ENCODE data around the gene ACAD8. TPM values are rescaled to one million over a fixed set of nuclear protein-coding genes. Genes with fewer than 3 reads are reported as not detected.
"Not testable (repeated sequence)": the region's sequence is repeated elsewhere in the genome, so short reads cannot be mapped to it uniquely, and the experiment has no call there.

ACAD8 gene
- total RNA-seq, 1 donor from 2014 or later, result 26.0 TPM

DNA sequence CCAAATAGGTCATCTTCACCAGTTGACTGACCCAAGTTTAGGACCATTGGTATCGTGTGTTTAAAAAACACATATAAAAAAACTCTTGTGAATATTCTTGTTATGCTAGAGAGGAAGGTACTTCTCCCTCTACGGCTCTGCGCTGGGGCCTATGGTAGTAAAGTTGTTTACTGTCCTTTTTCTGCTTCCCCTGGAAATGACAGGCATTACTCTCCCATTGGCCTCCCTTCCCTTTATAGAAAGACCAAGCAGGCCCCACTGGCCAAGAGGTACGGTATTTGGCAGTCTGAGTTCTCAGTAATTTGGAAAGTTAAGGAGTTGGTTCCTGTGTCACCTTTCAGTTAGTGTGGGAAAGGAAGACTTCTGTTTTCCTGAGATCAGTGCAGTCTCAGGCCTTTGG lies 6.7 kb upstream of the ACAD8 start:
- H3K4me1 Mint-ChIP-seq, result peaks cover 7% of the 10 kb centered on the region
- no peak overlapping the region for H3K27ac Mint-ChIP-seq
- peaks cover 48% of the 10 kb centered on the region for H3K36me3 Mint-ChIP-seq (ENCODE audit: low read depth)
- H3K27me3 Mint-ChIP-seq, result no peaks in the 10 kb centered on the region
- H3K9me3 Mint-ChIP-seq, result no peaks in the 10 kb centered on the region
- DNase-seq, result no peak
- intact Hi-C loops (cut with micrococcal nuclease), result no loop called here
- H3K4me3 Mint-ChIP-seq, result no peak overlapping the region

DNA sequence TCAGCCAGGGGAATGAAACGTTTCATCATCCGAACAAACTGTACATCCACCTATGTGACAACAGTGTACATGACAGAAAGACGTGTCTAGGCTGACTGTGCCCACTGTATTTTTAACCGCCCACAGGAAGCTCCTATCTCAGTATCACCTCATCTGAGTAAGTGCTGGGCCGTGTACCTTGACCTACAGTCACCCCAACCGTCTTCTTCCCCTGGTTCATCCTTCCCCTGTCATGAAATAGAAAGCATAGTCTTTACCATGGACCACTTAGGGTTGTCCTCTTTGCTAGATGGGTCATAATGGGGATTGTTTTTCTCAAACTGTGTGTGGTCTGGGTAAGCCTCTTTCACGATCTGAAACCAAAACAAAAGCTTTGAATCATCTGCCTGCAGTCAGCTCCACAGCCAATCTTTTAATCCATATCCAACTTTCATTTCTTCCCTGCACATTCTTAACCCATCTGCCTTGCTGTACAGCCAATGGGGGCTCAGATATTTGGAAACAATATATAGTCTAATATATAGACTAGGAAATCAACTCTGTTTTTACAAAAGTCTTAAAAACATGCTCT lies 4.4 kb upstream of the ACAD8 start:
- Mint-ChIP-seq H3K9me3 (no peaks in the 10 kb centered on the region), H3K27me3 (no peaks in the 10 kb centered on the region), H3K27ac (peak overlapping the region; percentile 35), H3K4me1 (peaks cover 16% of the 10 kb centered on the region), H3K4me3 (no peak overlapping the region), H3K36me3 (ENCODE audit: low read depth) (peaks cover 35% of the 10 kb centered on the region)
- DNase-seq, result no peak
- intact Hi-C loops (cut with micrococcal nuclease), result no loop called here

DNA sequence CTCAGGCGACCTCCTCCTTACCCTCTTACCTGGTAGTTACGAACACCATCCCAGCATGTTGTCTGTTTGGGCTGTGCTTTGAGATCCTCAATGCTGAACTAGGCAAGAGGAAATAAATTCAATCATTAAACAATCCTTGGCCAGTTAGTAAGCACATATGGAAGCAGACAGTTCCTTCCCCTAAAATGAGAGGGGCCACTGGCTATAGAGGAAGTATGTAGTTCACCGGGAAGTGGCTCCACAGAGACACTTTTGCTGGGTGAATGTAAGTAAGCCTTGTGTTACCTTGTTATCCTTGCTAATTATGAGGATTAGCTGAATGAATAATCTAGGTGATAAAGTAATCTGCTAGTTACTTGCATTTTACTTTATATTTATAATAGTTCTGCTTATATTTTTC lies 3.1 kb upstream of the ACAD8 start:
- DNase-seq, result no peak
- H3K9me3 Mint-ChIP-seq, result no peaks in the 10 kb centered on the region
- intact Hi-C loops (cut with micrococcal nuclease), result no loop called here
- peaks cover 24% of the 10 kb centered on the region for H3K4me1 Mint-ChIP-seq
- no peak overlapping the region for H3K27ac Mint-ChIP-seq
- H3K36me3 Mint-ChIP-seq (ENCODE audit: low read depth), result peaks cover 26% of the 10 kb centered on the region
- no peaks in the 10 kb centered on the region for H3K27me3 Mint-ChIP-seq
- no peak overlapping the region for H3K4me3 Mint-ChIP-seq

DNA sequence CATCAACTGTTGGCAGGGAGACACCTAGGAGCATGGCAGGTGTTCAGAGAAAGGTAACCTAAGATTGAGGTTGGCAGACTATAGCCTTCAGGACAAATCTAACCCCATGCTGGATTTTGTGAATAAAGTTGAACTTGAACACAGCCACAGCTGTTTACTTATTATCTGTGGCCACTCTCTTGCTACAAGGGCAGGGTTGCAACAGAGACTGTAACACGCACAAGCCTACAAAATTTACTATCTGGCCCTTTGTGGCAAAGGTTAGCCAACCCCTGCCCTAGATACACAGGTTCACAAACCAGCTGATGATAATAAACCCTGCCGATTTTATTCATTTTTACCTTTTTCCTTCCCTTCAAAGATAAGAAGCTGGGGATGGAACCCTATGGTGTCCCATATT lies 2.7 kb upstream of the ACAD8 start:
- Mint-ChIP-seq H3K9me3 (no peaks in the 10 kb centered on the region), H3K27ac (no peak overlapping the region), H3K36me3 (ENCODE audit: low read depth) (peaks cover 26% of the 10 kb centered on the region), H3K4me1 (peaks cover 27% of the 10 kb centered on the region), H3K27me3 (no peaks in the 10 kb centered on the region), H3K4me3 (no peak overlapping the region)
- no peak for DNase-seq
- intact Hi-C loops (cut with micrococcal nuclease), result no loop called here

DNA sequence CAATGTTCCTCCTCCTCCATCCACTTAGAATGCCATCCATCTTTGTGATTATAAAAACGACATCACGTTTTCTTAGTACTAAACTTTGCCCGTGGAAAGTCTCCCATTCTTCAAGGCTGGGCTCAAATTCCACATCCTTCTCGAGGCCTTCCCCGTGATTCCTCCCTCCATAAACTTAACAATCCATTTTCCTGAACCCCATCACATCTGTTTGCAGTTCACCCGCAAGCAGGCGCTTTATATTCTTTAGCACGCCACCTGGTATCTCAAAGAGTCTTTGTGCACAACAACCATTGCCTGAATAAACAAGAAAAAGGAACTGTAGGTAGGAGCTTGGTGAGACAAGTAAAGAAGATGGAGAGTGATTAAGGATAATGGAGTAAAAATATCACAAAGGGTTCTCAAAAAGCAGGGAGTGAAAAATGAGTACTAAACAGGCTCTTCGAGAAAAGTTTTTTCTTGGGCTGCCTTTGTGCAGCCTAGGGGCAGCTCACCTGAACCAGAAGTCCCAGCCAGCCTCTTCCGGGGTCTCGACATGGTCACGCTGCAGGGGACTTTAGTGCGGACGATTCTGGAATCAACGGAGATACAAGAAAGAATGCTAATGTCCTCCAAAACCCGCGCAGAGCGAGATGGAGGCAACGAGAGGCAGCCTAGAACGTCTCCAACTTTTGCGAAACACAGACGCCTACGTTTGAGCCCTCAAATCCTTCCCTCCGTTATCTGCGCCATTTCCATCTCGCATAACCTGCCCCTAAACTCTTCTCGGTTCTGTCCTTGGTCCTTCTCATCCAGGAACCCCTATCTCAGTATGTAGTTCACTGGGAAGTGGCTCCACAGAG lies 801 bp upstream of the ACAD8 start:
- peak; percentile 79 for DNase-seq
- Mint-ChIP-seq H3K36me3 (ENCODE audit: low read depth) (peaks cover 18% of the 10 kb centered on the region), H3K27ac (peak overlapping the region; percentile 88), H3K4me1 (peaks cover 27% of the 10 kb centered on the region), H3K4me3 (peak overlapping the region; percentile 94), H3K9me3 (no peaks in the 10 kb centered on the region), H3K27me3 (no peaks in the 10 kb centered on the region)
- intact Hi-C loops (cut with micrococcal nuclease), result loop anchor here (1.0 kb wide), 3 partner anchors 23 to 79 kb away; partner anchors contain the start of genes GLB1L2 and VPS26B

DNA sequence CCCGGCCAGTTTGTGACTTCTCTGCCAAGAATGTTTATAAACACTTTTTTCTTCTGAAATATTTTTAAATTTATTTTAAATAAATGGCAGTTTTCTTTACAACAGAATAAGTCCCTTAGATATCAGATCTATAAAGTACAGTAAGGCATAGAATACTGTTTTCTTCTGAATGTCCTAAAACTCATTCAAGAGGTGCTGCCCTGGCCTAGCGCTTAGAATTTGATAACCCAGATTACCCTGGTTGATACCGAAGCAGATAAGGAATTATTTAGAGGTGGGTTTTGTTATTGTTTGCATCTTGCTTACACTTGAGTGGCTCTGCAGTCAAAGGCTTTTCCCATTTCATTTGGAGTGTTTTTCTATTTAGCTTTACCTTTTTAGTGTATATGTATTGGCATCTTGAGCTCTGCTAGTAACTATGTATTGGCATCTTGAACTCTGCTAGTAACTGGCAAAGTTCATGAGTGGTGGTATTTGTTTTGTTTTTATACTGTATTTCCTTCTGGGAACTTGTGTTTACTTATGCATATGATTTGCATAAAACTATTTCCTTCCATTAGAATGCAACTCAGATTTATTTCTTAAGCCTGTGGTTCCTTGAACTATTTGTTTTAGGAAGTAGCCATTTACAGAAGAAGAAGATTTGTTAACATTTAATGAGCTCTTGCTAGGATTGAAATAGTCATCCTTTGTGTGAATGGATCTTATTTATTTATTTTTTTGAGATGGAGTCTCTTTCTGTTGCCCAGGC lies 1.2 kb downstream of the ACAD8 start:
- DNase-seq, result no peak
- H3K36me3 Mint-ChIP-seq (ENCODE audit: low read depth), result peaks cover 11% of the 10 kb centered on the region
- H3K4me1 Mint-ChIP-seq, result peaks cover 26% of the 10 kb centered on the region
- intact Hi-C loops (cut with micrococcal nuclease), result loop anchor here (1.0 kb wide), 1 partner anchor 8 kb away; no protein-coding TSS in a partner anchor
- H3K9me3 Mint-ChIP-seq, result no peaks in the 10 kb centered on the region
- peak overlapping the region; percentile 94 for H3K4me3 Mint-ChIP-seq
- H3K27me3 Mint-ChIP-seq, result no peaks in the 10 kb centered on the region
- no peak overlapping the region for H3K27ac Mint-ChIP-seq

DNA sequence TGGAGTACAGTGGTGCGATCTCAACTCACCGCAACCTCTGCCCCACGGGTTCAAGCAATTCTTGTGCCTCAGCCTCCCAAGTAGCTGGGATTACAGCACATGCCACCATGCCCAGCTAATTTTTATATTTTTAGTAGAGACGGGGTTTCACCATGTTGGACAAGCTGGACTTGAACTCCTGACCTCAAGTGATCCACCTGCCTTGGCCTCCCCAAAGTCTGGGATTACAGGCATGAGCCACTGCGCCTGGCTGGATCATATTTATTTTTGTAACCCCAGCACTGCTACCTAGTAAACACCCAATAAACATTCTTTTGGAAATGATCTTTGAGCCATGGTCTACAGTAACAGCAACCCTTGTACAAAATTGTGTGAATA lies 1.8 kb downstream of the ACAD8 start:
- H3K9me3 Mint-ChIP-seq; H3K27ac Mint-ChIP-seq; intact Hi-C loops (cut with micrococcal nuclease); H3K27me3 Mint-ChIP-seq; DNase-seq; H3K4me3 Mint-ChIP-seq: not testable (repeated sequence)
- H3K4me1 Mint-ChIP-seq, result peaks cover 27% of the 10 kb centered on the region
- peaks cover 16% of the 10 kb centered on the region for H3K36me3 Mint-ChIP-seq (ENCODE audit: low read depth)

DNA sequence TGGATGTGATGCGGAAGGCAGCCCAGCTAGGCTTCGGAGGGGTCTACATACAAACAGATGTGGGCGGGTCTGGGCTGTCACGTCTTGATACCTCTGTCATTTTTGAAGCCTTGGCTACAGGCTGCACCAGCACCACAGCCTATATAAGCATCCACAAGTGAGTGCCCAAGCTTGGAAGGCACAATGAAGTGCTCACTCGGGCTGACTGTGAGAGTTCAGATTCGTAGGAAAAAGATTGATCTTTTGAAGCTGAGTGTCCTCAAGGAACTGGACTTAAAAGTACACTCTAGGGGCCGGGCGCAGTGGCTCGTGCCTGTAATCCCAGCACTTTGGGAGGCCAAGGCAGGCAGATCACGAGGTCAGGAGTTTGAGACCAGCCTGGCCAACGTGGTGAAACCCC lies 3.7 kb downstream of the ACAD8 start:
- Mint-ChIP-seq H3K27ac (no peak overlapping the region), H3K4me1 (peaks cover 26% of the 10 kb centered on the region), H3K4me3 (no peak overlapping the region), H3K9me3 (no peaks in the 10 kb centered on the region), H3K36me3 (ENCODE audit: low read depth) (peaks cover 29% of the 10 kb centered on the region), H3K27me3 (no peaks in the 10 kb centered on the region)
- no peak for DNase-seq
- intact Hi-C loops (cut with micrococcal nuclease), result no loop called here

DNA sequence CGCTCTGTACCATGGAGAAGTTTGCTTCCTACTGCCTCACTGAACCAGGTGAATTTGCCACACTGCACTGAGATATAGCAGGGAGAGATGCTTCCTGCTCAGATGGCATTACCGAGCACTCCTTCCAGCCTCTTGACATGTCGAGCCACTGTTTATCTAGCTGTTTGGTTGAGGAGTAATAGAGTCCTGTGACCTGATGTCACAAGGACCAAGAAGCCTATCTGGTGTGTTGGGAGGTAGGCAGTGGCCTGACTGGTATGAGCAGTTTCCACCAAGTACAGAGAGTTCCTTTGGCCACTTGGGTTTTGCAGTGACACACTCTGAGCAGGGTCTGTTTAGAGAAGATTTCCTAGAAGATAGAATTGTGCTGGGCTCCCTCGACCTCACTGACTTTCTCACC lies 5.2 kb downstream of the ACAD8 start:
- no peak for DNase-seq
- intact Hi-C loops (cut with micrococcal nuclease), result no loop called here
- Mint-ChIP-seq H3K9me3 (no peaks in the 10 kb centered on the region), H3K4me1 (peaks cover 22% of the 10 kb centered on the region), H3K27me3 (no peaks in the 10 kb centered on the region), H3K27ac (no peak overlapping the region), H3K4me3 (no peak overlapping the region), H3K36me3 (ENCODE audit: low read depth) (peaks cover 35% of the 10 kb centered on the region)

DNA sequence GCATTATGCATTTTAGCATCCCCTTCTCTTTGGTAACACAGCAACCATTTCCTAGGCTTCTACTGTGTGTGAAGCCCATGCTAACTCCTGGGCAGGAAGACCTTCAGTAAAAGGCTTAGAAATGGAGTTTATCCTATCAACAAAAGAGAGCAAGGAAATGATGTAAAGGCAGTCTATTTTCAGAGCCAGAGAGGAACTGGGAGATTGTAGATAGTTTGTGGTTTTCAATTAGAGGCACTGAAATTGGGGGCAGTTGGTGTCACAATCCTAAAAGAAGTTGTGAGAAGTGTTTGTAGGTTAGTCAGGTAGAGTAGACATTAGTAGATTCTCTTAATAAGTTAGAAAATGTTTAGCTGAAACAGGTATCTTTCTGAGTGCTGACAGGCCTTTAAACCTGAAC lies 7.1 kb downstream of the ACAD8 start:
- H3K27ac Mint-ChIP-seq, result no peak overlapping the region

DNA sequence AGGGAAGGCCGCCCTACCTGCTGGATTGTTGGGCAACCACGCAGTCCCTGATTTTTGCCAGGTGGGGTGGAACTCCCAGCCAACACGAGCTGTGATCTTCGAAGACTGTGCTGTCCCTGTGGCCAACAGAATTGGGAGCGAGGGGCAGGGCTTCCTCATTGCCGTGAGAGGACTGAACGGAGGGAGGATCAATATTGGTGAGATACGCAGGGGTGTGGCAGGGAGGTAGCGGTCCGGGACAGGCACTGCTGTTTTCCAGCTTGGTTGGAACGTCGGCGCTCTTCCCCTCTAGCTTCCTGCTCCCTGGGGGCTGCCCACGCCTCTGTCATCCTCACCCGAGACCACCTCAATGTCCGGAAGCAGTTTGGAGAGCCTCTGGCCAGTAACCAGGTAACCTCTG lies 7.6 kb downstream of the ACAD8 start:
- H3K27me3 Mint-ChIP-seq, result no peaks in the 10 kb centered on the region
- no peak overlapping the region for H3K27ac Mint-ChIP-seq
- H3K4me3 Mint-ChIP-seq, result no peak overlapping the region
- peaks cover 38% of the 10 kb centered on the region for H3K36me3 Mint-ChIP-seq (ENCODE audit: low read depth)
- intact Hi-C loops (cut with micrococcal nuclease), result no loop called here
- no peak for DNase-seq
- H3K9me3 Mint-ChIP-seq, result no peaks in the 10 kb centered on the region
- peaks cover 10% of the 10 kb centered on the region for H3K4me1 Mint-ChIP-seq

More for the DNA sequence above, 7.1 kb downstream of the ACAD8 start:
- no peaks in the 10 kb centered on the region for H3K9me3 Mint-ChIP-seq
- H3K4me1 Mint-ChIP-seq, result peaks cover 11% of the 10 kb centered on the region
- H3K36me3 Mint-ChIP-seq (ENCODE audit: low read depth), result peaks cover 38% of the 10 kb centered on the region
- DNase-seq, result no peak
- intact Hi-C loops (cut with micrococcal nuclease), result no loop called here
- H3K27me3 Mint-ChIP-seq, result no peaks in the 10 kb centered on the region
- H3K4me3 Mint-ChIP-seq, result no peak overlapping the region

DNA sequence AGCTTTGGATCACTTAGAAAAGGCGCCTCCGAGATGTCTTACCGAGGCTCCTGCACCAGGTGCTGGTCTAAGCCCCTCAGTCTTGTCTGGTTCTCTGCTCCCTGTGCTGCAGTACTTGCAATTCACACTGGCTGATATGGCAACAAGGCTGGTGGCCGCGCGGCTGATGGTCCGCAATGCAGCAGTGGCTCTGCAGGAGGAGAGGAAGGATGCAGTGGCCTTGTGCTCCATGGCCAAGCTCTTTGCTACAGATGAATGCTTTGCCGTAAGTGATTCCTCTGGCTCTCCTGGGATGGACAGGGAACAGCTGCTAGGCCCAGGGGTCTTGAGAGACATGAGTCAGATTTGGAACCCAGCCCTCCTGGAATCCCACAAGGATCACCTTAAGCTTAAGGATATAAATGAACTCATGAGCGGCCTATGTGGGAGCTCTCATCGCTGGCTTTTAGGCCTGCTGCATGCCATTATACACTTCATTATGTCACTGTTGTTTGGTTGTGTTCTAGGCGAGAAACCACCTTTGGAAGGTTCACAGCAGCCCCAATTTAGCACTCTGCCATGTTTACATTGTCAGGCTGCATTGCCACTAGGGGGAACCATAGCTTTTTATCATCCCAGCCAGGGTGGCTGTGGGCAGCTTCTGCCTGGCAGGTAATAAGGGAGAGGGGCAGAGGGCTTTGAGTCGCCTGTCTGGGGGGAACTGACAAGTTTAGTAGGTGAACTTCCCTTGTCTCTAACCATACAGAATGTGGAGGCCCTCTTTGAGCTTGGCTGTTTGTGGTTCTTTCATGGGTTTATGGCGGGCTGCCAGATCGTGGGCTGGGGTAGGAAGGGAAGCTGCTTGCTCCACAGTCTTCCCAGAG lies 8.5 kb downstream of the ACAD8 start:
- H3K36me3 Mint-ChIP-seq (ENCODE audit: low read depth), result peaks cover 38% of the 10 kb centered on the region
- DNase-seq, result peak; percentile 86
- H3K27me3 Mint-ChIP-seq, result no peaks in the 10 kb centered on the region
- H3K27ac Mint-ChIP-seq, result no peak overlapping the region
- peaks cover 13% of the 10 kb centered on the region for H3K4me1 Mint-ChIP-seq
- H3K9me3 Mint-ChIP-seq, result no peaks in the 10 kb centered on the region
- no peak overlapping the region for H3K4me3 Mint-ChIP-seq
- intact Hi-C loops (cut with micrococcal nuclease), result loop anchor here (1.0 kb wide), 1 partner anchor 8 kb away; no protein-coding TSS in a partner anchor

DNA sequence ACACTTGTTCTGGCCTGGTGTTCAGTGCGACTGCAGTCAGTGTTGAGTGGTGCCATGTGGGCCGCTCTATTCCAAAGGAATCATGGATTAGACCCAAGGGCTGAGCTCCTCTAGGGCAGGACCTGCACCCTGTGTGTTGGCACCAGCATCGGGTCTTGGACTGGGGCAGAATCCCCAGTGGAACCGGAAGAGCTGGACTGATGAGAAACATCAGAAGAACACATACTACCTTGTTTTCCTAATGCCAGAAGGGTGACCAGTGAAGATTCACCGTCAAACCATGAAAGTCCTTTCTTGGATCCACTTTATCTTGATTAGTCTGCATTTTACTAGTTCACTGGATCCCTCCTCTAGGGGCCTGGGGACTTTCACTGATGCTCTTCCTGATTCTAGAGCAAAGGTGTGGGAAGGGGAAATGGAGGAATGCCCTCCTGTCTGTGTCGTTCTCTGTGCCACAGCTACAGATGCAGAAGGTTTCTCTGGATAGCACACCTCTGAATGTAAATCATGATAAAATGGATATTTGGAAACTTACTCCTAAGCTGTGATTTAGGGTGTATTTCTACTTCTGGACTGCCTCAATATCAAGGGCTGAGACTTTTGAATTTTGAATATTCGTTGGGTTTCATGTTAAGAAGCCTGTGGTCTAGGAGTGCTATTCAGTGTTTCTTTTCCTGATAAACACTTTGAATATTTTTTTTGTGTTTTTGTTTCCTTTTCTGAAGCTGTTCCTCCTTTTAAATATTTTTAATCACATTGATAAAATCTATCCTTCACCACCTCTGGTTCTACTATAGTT lies 11.8 kb downstream of the ACAD8 start:
- Mint-ChIP-seq H3K36me3 (ENCODE audit: low read depth) (peaks cover 26% of the 10 kb centered on the region), H3K27ac (no peak overlapping the region), H3K27me3 (no peaks in the 10 kb centered on the region), H3K4me3 (no peak overlapping the region), H3K4me1 (peaks cover 22% of the 10 kb centered on the region), H3K9me3 (no peaks in the 10 kb centered on the region)
- intact Hi-C loops (cut with micrococcal nuclease), result no loop called here
- DNase-seq, result no peak
